ENCODE results near the gene ABHD17C. TPM values are rescaled to one million over a fixed set of nuclear protein-coding genes. Genes with fewer than 3 reads are reported as not detected.

Gene ABHD17C
- polyA plus RNA-seq, 2 of the 4 experiments (the other 2 are of a cell fraction) = 14.0 to 23.7 TPM

- Histone ChIP-seq H3K4me1 (no peaks in the 10 kb centered on the region), H3K4me3 (no peak overlapping the region), H3K9me3 (no peaks in the 10 kb centered on the region), H3K4me2 (no peak overlapping the region), H3K27ac (no peak overlapping the region)
- ATAC-seq (no peak), FAIRE-seq (no peak), DNase-seq (ENCODE audit: low read depth in 1 of 2, low spot score in 1 of 2) (no peak)
- ChIA-PET POLR2A (no interaction called here), CTCF (interaction anchor here (1.6 to 2.0 kb wide), 2 partner anchors 52 to 161 kb away, joined by 5 to 6 read pairs; partner anchors contain the start of gene CEMIP)
- no peak for TF ChIP-seq RARB (CRISPR knock-in tag; IDR thresholded peaks at IDR 0.05)
- TF ChIP-seq CHD4 (IDR thresholded peaks at IDR 0.05; ENCODE audit: borderline replicate concordance) = no peak
- no peak for TF ChIP-seq JUN (IDR thresholded peaks at IDR 0.05)
- TF ChIP-seq HOXA7 (CRISPR knock-in tag; IDR thresholded peaks at IDR 0.05) = no peak
- no peak for TF ChIP-seq FOSL2 (IDR thresholded peaks at IDR 0.05)
- no peak for TF ChIP-seq FOSL2 (CRISPR knock-in tag; IDR thresholded peaks at IDR 0.05)
- TF ChIP-seq NFE2L2 (conservative IDR thresholded peaks at IDR 0.05; ENCODE audit: low read length) = no peak
- no peak for TF ChIP-seq RCOR1 (IDR thresholded peaks at IDR 0.05; ENCODE audit: low read depth, low read length)
- no peak for TF ChIP-seq CEBPB (IDR thresholded peaks at IDR 0.05)
- no peak for TF ChIP-seq ZSCAN20 (CRISPR knock-in tag; IDR thresholded peaks at IDR 0.05)
- no peak for TF ChIP-seq HOXB13 (CRISPR knock-in tag; IDR thresholded peaks at IDR 0.05; ENCODE audit: low read depth)
- TF ChIP-seq TFCP2L1 (CRISPR knock-in tag; IDR thresholded peaks at IDR 0.05) = no peak
- no peak for TF ChIP-seq POLR2AphosphoS2 (conservative IDR thresholded peaks at IDR 0.05; ENCODE audit: low read length)
- TF ChIP-seq SMC3 (IDR thresholded peaks at IDR 0.05) = no peak
- no peak for TF ChIP-seq RNF2 (IDR thresholded peaks at IDR 0.05; ENCODE audit: borderline replicate concordance, low read depth)
- 96% methylated on average over 5 of the region's 5 CpGs for WGBS (ENCODE audit: missing lambda C conversion rate)
These were observed 32.5 kb downstream of the ABHD17C start for GRCh38 chr15:80727596-80727995.

- ChIA-PET POLR2A (no interaction called here), CTCF (no interaction called here)
- WGBS (ENCODE audit: missing lambda C conversion rate) = 93% methylated on average over 7 of the region's 7 CpGs
- H3K9me3 ChIP-seq = no peaks in the 10 kb centered on the region
- no peak for DNase-seq (ENCODE audit: low read depth in 1 of 2, low spot score in 1 of 2)
- H3K4me1 ChIP-seq = no peaks in the 10 kb centered on the region
- TF ChIP-seq USF2 (IDR thresholded peaks at IDR 0.05) = no peak
- TF ChIP-seq HOXA7 (CRISPR knock-in tag; IDR thresholded peaks at IDR 0.05) = no peak
- no peak for TF ChIP-seq HES2 (IDR thresholded peaks at IDR 0.05)
- no peak for TF ChIP-seq KDM1A (IDR thresholded peaks at IDR 0.05; ENCODE audit: low read depth)
- no peak for TF ChIP-seq HEYL (CRISPR knock-in tag; IDR thresholded peaks at IDR 0.05)
- TF ChIP-seq GATA3 (IDR thresholded peaks at IDR 0.05; ENCODE audit: borderline replicate concordance) = no peak
- TF ChIP-seq SMC3 (IDR thresholded peaks at IDR 0.05) = no peak
- no peak for TF ChIP-seq ZC3H11A (IDR thresholded peaks at IDR 0.05)
- no peak for TF ChIP-seq MAX (IDR thresholded peaks at IDR 0.05)
- no peak for TF ChIP-seq MAFK (IDR thresholded peaks at IDR 0.05; ENCODE audit: partially characterized antibody)
- no peak overlapping the region for H3K4me3 ChIP-seq
- no peak overlapping the region for H3K27ac ChIP-seq
- FAIRE-seq = no peak
- ATAC-seq = no peak
- no peak overlapping the region for H3K4me2 ChIP-seq
These were observed 35.3 kb downstream of the ABHD17C start for GRCh38 chr15:80730387-80730786.

- DNase-seq (ENCODE audit: low read depth in 1 of 2, low spot score in 1 of 2) = no peak
- POLR2A ChIA-PET = no interaction called here
- CTCF ChIA-PET = no interaction called here
- Histone ChIP-seq H3K4me2 (no peak overlapping the region), H3K9me3 (no peaks in the 10 kb centered on the region), H3K4me1 (no peaks in the 10 kb centered on the region), H3K4me3 (no peak overlapping the region), H3K27ac (no peak overlapping the region)
- ATAC-seq = no peak
- FAIRE-seq = no peak
- TF ChIP-seq CHD2 (IDR thresholded peaks at IDR 0.05; ENCODE audit: low read length, partially characterized antibody) = no peak
- TF ChIP-seq FOXS1 (CRISPR knock-in tag; IDR thresholded peaks at IDR 0.05) = no peak
- TF ChIP-seq GATA3 (IDR thresholded peaks at IDR 0.05; ENCODE audit: borderline replicate concordance) = no peak
- no peak for TF ChIP-seq HOXB5 (CRISPR knock-in tag; IDR thresholded peaks at IDR 0.05)
- TF ChIP-seq CEBPB (IDR thresholded peaks at IDR 0.05) = no peak
- no peak for TF ChIP-seq ELK1 (IDR thresholded peaks at IDR 0.05; ENCODE audit: low read depth, low read length)
- TF ChIP-seq TP53 (CRISPR knock-in tag; IDR thresholded peaks at IDR 0.05) = no peak
- no peak for TF ChIP-seq SREBF2 (IDR thresholded peaks at IDR 0.05)
- TF ChIP-seq NR3C1 (IDR thresholded peaks at IDR 0.05) = no peak
- TF ChIP-seq RNF2 (IDR thresholded peaks at IDR 0.05; ENCODE audit: borderline replicate concordance, low read depth) = no peak
- no peak for TF ChIP-seq HEYL (CRISPR knock-in tag; IDR thresholded peaks at IDR 0.05)
- no peak for TF ChIP-seq KDM1A (IDR thresholded peaks at IDR 0.05; ENCODE audit: low read depth)
- no peak for TF ChIP-seq HES2 (IDR thresholded peaks at IDR 0.05)
- no peak for TF ChIP-seq MAFK (IDR thresholded peaks at IDR 0.05; ENCODE audit: partially characterized antibody)
- TF ChIP-seq CTCF (IDR thresholded peaks at IDR 0.05) = no peak
- 88% methylated on average over 6 of the region's 6 CpGs for WGBS (ENCODE audit: missing lambda C conversion rate)
These were observed 35.8 kb downstream of the ABHD17C start for GRCh38 chr15:80730926-80731325.

All from A549 (cell line).